Endodermal cell (in vitro differentiated cells): Measurements from ENCODE around the gene CATSPERD. TPM values are rescaled to one million over a fixed set of nuclear protein-coding genes. Genes with fewer than 3 reads are reported as not detected.

ENCODE experiments used
- DNase-seq: peaks from one replicate; pipeline ENCODE4 v3.0.0-alpha.2; 2017
- H3K27ac ChIP-seq: 2 replicates; pipeline ENCODE4 v1.5.1; 2013; ENCODE audit warnings: mild to moderate bottlenecking, low read depth, low read length, moderate library complexity
- H3K27me3 ChIP-seq: 2 replicates; pipeline ENCODE4 v1.6.1; 2013; ENCODE audit warnings: mild to moderate bottlenecking, low read length, moderate library complexity; ENCODE audit not compliant: insufficient read depth, control insufficient read depth, poor library complexity, severe bottlenecking
- H3K36me3 ChIP-seq: 2 replicates; pipeline ENCODE4 v1.7.0; 2013; ENCODE audit warnings: mild to moderate bottlenecking, low read length, moderate library complexity; ENCODE audit not compliant: control insufficient read depth, insufficient read depth
- H3K4me1 ChIP-seq: one replicate; pipeline ENCODE4 v1.7.0; 2013; ENCODE audit warnings: low read length; ENCODE audit not compliant: control insufficient read depth, insufficient read depth
- H3K4me3 ChIP-seq: 2 replicates; pipeline ENCODE4 v1.5.1; 2013; ENCODE audit warnings: mild to moderate bottlenecking, low read length, moderate library complexity
- H3K9ac ChIP-seq: 2 replicates; pipeline ENCODE4 v1.6.1; 2013; ENCODE audit warnings: mild to moderate bottlenecking, low read length, moderate library complexity; ENCODE audit not compliant: poor library complexity, severe bottlenecking; ENCODE audit errors: extremely low read depth
- H3K9me3 ChIP-seq: 2 replicates; pipeline ENCODE4 v1.6.1; 2013; ENCODE audit warnings: mild to moderate bottlenecking, low read length, moderate library complexity; ENCODE audit not compliant: control insufficient read depth
- H3K27ac Mint-ChIP-seq: 2 replicates; pipeline ENCODE4 v1.8.0; 2020; ENCODE audit warnings: mixed read lengths
- H3K27me3 Mint-ChIP-seq: 2 replicates; pipeline ENCODE4 v1.8.0; 2021; ENCODE audit warnings: mild to moderate bottlenecking, mixed read lengths; ENCODE audit not compliant: insufficient read depth
- H3K36me3 Mint-ChIP-seq: 2 replicates; pipeline ENCODE4 v1.8.0; 2020; ENCODE audit warnings: low read depth, mixed read lengths
- H3K4me1 Mint-ChIP-seq: 2 replicates; pipeline ENCODE4 v1.8.0; 2020; ENCODE audit warnings: mixed read lengths
- H3K4me3 Mint-ChIP-seq: 2 replicates; pipeline ENCODE4 v1.8.0; 2020; ENCODE audit warnings: mild to moderate bottlenecking, moderate library complexity, mixed read lengths
- H3K9me3 Mint-ChIP-seq: 2 replicates; pipeline ENCODE4 v1.8.0; 2020; ENCODE audit warnings: mild to moderate bottlenecking, mixed read lengths
- CTCF ChIP-seq: fragments of 200-600 bp; sonication (generic); conservative IDR thresholded peaks from 2 replicates; pipeline ENCODE4 v1.5.0; 2021; ENCODE audit warnings: antibody characterized with exemption, mild to moderate bottlenecking
- WGBS, 2 experiments: methylation state at CpG; one replicate each; pipeline versions ENCODE4 v1.1.5 to v1.1.7; 2013; ENCODE audit warnings: missing lambda C conversion rate in 2 of 2, mixed read lengths in 1 of 2; ENCODE audit not compliant: insufficient coverage in 1 of 2, insufficient read length in 1 of 2; 5-methylcytosine and 5-hydroxymethylcytosine counted together
- total RNA-seq, 2 donors: library from RNA; stranded (reverse); fragmentation: NEBNext Ultra II Directional in 1 of 2; extraction: Animal tissue kit (Norgen Biotek cat#: 25700) in 1 of 2; gene quantifications; 2 replicates in 1 of 2; 3 replicates in 1 of 2; pipeline ENCODE4 v1.2.1, GENCODE V29; 2021

The CATSPERD gene
- total RNA-seq, 2 donors from 2014 or later, result not detected

GRCh38 chr19:5772416-5772815, 52.0 kb downstream of the CATSPERD start:
- H3K9me3 Mint-ChIP-seq, result no peaks in the 10 kb centered on the region
- H3K4me3 Mint-ChIP-seq, result no peak overlapping the region
- no peaks in the 10 kb centered on the region for H3K27me3 ChIP-seq
- H3K27me3 Mint-ChIP-seq, result peaks cover 10% of the 10 kb centered on the region
- no peaks in the 10 kb centered on the region for H3K9me3 ChIP-seq
- H3K27ac Mint-ChIP-seq, result no peak overlapping the region
- 90 to 96% methylated on average over 18 to 19 of the region's 19 CpGs for WGBS, 2 experiments
- no peaks in the 10 kb centered on the region for H3K36me3 Mint-ChIP-seq
- H3K27ac ChIP-seq, result no peak overlapping the region
- TF ChIP-seq CTCF, result no peak
- H3K36me3 ChIP-seq, result no peaks in the 10 kb centered on the region
- no peak overlapping the region for H3K9ac ChIP-seq
- H3K4me1 Mint-ChIP-seq, result no peaks in the 10 kb centered on the region
- no peaks in the 10 kb centered on the region for H3K4me1 ChIP-seq
- DNase-seq, result no peak
- H3K4me3 ChIP-seq, result no peak overlapping the region

GRCh38 chr19:5773276-5773675, 52.8 kb downstream of the CATSPERD start:
- Histone ChIP-seq H3K27ac (no peak overlapping the region), H3K27me3 (no peaks in the 10 kb centered on the region), H3K4me1 (no peaks in the 10 kb centered on the region), H3K36me3 (no peaks in the 10 kb centered on the region), H3K4me3 (no peak overlapping the region), H3K9me3 (no peaks in the 10 kb centered on the region), H3K9ac (no peak overlapping the region)
- Mint-ChIP-seq H3K27me3 (peaks cover 10% of the 10 kb centered on the region), H3K4me3 (no peak overlapping the region), H3K36me3 (no peaks in the 10 kb centered on the region), H3K4me1 (no peaks in the 10 kb centered on the region), H3K27ac (no peak overlapping the region), H3K9me3 (no peaks in the 10 kb centered on the region)
- WGBS, 2 experiments, result 89 to 96% methylated on average over 3 to 5 of the region's 5 CpGs
- TF ChIP-seq CTCF, result no peak
- DNase-seq, result no peak

- H3K4me3 Mint-ChIP-seq, result no peak overlapping the region
- H3K9me3 Mint-ChIP-seq, result no peaks in the 10 kb centered on the region
- no peaks in the 10 kb centered on the region for H3K4me1 Mint-ChIP-seq
These were observed 54.5 kb downstream of the CATSPERD start for GRCh38 chr19:5774921-5775320.

More at GRCh38 chr19:5774921-5775320, 54.5 kb downstream of the CATSPERD start:
- H3K36me3 ChIP-seq, result no peaks in the 10 kb centered on the region
- TF ChIP-seq CTCF, result no peak
- 88 to 91% methylated on average over 8 of the region's 8 CpGs for WGBS, 2 experiments
- peaks cover 10% of the 10 kb centered on the region for H3K27me3 Mint-ChIP-seq
- no peak for DNase-seq
- no peaks in the 10 kb centered on the region for H3K36me3 Mint-ChIP-seq
- H3K27ac ChIP-seq, result no peak overlapping the region
- H3K4me1 ChIP-seq, result no peaks in the 10 kb centered on the region
- no peaks in the 10 kb centered on the region for H3K9me3 ChIP-seq
- no peak overlapping the region for H3K4me3 ChIP-seq
- no peak overlapping the region for H3K27ac Mint-ChIP-seq
- no peak overlapping the region for H3K9ac ChIP-seq
- H3K27me3 ChIP-seq, result no peaks in the 10 kb centered on the region
